HEK293 (cell line): ENCODE measurements around the gene ANO9.

Source experiments
- CTCF ChIA-PET: fragments of 350-600 bp; formaldehyde crosslinking; extraction: SDS; loops from one replicate; lab custom pipeline; 2021; ENCODE audit warnings: antibody characterized with exemption; lab: Yijun Ruan, JAX
- POLR2A ChIA-PET: fragments of 300-600 bp; formaldehyde crosslinking; extraction: SDS; loops from one replicate; lab custom pipeline; 2020; ENCODE audit warnings: antibody characterized with exemption, inconsistent platforms; lab: Yijun Ruan, JAX
- H3K27ac ChIP-seq: fragments of 200-500 bp; sonication (Bioruptor generic); 2 replicates; pipeline ENCODE4 v1.5.1; 2014; ENCODE audit warnings: low read depth, low read length, control low read depth, inconsistent platforms; ENCODE audit errors: extremely low read depth
- H3K36me3 ChIP-seq, 2 experiments: fragments of 200-500 bp in 1 of 2; sonication (Bioruptor generic) in 1 of 2; 1 replicate in 1 of 2; 2 replicates in 1 of 2; pipeline ENCODE4 v1.5.1; 2014 to 2017; ENCODE audit warnings: inconsistent platforms in 2 of 2, low read length in 2 of 2; ENCODE audit not compliant: control insufficient read depth in 2 of 2, insufficient read depth in 1 of 2
- H3K4me1 ChIP-seq: fragments of 200-500 bp; sonication (Bioruptor generic); 2 replicates; pipeline ENCODE4 v1.5.1; 2014; ENCODE audit warnings: mild to moderate bottlenecking, low read length, inconsistent platforms; ENCODE audit not compliant: control insufficient read depth, insufficient read depth
- H3K4me3 ChIP-seq: 2 replicates; pipeline ENCODE4 v1.5.1; 2011; ENCODE audit warnings: low read depth, mild to moderate bottlenecking, control low read depth, low read length, moderate library complexity
- H3K9me3 ChIP-seq: fragments of 200-500 bp; sonication (Bioruptor generic); 2 replicates; pipeline ENCODE4 v1.5.1; 2014; ENCODE audit warnings: low read depth, low read length, inconsistent platforms; ENCODE audit not compliant: control insufficient read depth, insufficient read depth
- AEBP2 ChIP-seq: fragments of 450-650 bp; formaldehyde crosslinking; IDR thresholded peaks from 2 replicates; pipeline ENCODE4 v1.5.1; 2016; ENCODE audit warnings: missing biosample characterization, missing genetic modification characterization, borderline replicate concordance
- RBAK ChIP-seq: fragments of 450-650 bp; formaldehyde crosslinking; IDR thresholded peaks from 2 replicates; pipeline ENCODE4 v1.5.1; 2016; ENCODE audit warnings: missing biosample characterization, missing genetic modification characterization
- SCRT1 ChIP-seq: fragments of 450-650 bp; formaldehyde crosslinking; IDR thresholded peaks from 2 replicates; pipeline ENCODE4 v1.5.1; 2016; ENCODE audit warnings: missing biosample characterization, missing genetic modification characterization, borderline replicate concordance
- TRIM28 ChIP-seq: IDR thresholded peaks from 2 replicates; pipeline ENCODE4 v1.6.1; 2011; ENCODE audit warnings: low read length, control low read depth, borderline replicate concordance
- WT1 ChIP-seq: fragments of 450-650 bp; formaldehyde crosslinking; IDR thresholded peaks from 2 replicates; pipeline ENCODE4 v1.5.1; 2016; ENCODE audit warnings: missing biosample characterization, missing genetic modification characterization
- ZFP41 ChIP-seq: fragments of 450-650 bp; formaldehyde crosslinking; IDR thresholded peaks from 2 replicates; pipeline ENCODE4 v1.5.1; 2016; ENCODE audit warnings: missing biosample characterization, missing genetic modification characterization, borderline replicate concordance
- ZNF2 ChIP-seq: fragments of 450-650 bp; formaldehyde crosslinking; IDR thresholded peaks from 2 replicates; pipeline ENCODE4 v1.5.1; 2016; ENCODE audit warnings: missing biosample characterization, missing genetic modification characterization
- ZNF600 ChIP-seq: fragments of 450-650 bp; formaldehyde crosslinking; IDR thresholded peaks from 2 replicates; pipeline ENCODE4 v1.5.1; 2016; ENCODE audit warnings: missing biosample characterization, missing genetic modification characterization
- ZNF664 ChIP-seq: fragments of 450-650 bp; formaldehyde crosslinking; IDR thresholded peaks from 2 replicates; pipeline ENCODE4 v1.5.1; 2016; ENCODE audit warnings: missing biosample characterization, missing genetic modification characterization
- ZNF776 ChIP-seq: fragments of 450-650 bp; formaldehyde crosslinking; IDR thresholded peaks from 2 replicates; pipeline ENCODE4 v1.5.0; 2017; ENCODE audit warnings: missing biosample characterization, missing genetic modification characterization, borderline replicate concordance
- TF ChIP-seq, protein P1 (sequence below): fragments of 450-650 bp; formaldehyde crosslinking; IDR thresholded peaks from 2 replicates; pipeline ENCODE4 v1.5.1; 2016; ENCODE audit warnings: missing biosample characterization, missing genetic modification characterization
- TF ChIP-seq, protein P2 (sequence below): fragments of 450-650 bp; IDR thresholded peaks from 2 replicates; pipeline ENCODE4 v1.5.1; 2018; ENCODE audit warnings: missing biosample characterization, missing genetic modification characterization
- TF ChIP-seq, protein P3 (sequence below): fragments of 450-650 bp; formaldehyde crosslinking; conservative IDR thresholded peaks from 2 replicates; pipeline ENCODE4 v1.5.1; 2016; ENCODE audit warnings: low read depth, missing biosample characterization, missing genetic modification characterization

The ANO9 gene

GRCh38 chr11:380095-380480 lies 61.7 kb downstream of the ANO9 start (continued):
- no peak for TF ChIP-seq ZNF664 (tag by site-specific recombination)
- TF ChIP-seq, protein P1, sequence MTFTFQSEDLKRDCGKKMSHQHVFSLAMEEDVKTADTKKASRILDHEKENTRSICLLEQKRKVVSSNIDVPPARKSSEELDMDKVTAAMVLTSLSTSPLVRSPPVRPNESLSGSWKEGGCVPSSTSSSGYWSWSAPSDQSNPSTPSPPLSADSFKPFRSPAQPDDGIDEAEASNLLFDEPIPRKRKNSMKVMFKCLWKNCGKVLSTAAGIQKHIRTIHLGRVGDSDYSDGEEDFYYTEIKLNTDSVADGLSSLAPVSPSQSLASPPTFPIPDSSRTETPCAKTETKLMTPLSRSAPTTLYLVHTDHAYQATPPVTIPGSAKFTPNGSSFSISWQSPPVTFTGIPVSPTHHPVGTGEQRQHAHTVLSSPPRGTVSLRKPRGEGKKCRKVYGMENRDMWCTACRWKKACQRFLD, result no peak
- TF ChIP-seq, protein P2, sequence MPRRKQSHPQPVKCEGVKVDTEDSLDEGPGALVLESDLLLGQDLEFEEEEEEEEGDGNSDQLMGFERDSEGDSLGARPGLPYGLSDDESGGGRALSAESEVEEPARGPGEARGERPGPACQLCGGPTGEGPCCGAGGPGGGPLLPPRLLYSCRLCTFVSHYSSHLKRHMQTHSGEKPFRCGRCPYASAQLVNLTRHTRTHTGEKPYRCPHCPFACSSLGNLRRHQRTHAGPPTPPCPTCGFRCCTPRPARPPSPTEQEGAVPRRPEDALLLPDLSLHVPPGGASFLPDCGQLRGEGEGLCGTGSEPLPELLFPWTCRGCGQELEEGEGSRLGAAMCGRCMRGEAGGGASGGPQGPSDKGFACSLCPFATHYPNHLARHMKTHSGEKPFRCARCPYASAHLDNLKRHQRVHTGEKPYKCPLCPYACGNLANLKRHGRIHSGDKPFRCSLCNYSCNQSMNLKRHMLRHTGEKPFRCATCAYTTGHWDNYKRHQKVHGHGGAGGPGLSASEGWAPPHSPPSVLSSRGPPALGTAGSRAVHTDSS, result no peak
- no peak for TF ChIP-seq RBAK (tag by site-specific recombination)

- CTCF ChIA-PET, result no interaction called here
- Histone ChIP-seq H3K36me3 (peaks cover 0 to 55% of the 10 kb centered on the region in 2 experiments; a peak in 1 of 3 replicates), H3K4me1 (no peaks in the 10 kb centered on the region), H3K4me3 (no peak overlapping the region), H3K9me3 (no peaks in the 10 kb centered on the region), H3K27ac (no peak overlapping the region)
- POLR2A ChIA-PET, result no interaction called here
- TF ChIP-seq AEBP2 (tag by site-specific recombination) (no peak), WT1 (no peak), ZNF2 (tag by site-specific recombination) (no peak), TRIM28 (no peak), SCRT1 (tag by site-specific recombination) (no peak), ZFP41 (no peak), ZNF776 (tag by site-specific recombination) (no peak), ZNF600 (tag by site-specific recombination) (no peak), ZNF664 (tag by site-specific recombination) (no peak)
- TF ChIP-seq, protein P3, sequence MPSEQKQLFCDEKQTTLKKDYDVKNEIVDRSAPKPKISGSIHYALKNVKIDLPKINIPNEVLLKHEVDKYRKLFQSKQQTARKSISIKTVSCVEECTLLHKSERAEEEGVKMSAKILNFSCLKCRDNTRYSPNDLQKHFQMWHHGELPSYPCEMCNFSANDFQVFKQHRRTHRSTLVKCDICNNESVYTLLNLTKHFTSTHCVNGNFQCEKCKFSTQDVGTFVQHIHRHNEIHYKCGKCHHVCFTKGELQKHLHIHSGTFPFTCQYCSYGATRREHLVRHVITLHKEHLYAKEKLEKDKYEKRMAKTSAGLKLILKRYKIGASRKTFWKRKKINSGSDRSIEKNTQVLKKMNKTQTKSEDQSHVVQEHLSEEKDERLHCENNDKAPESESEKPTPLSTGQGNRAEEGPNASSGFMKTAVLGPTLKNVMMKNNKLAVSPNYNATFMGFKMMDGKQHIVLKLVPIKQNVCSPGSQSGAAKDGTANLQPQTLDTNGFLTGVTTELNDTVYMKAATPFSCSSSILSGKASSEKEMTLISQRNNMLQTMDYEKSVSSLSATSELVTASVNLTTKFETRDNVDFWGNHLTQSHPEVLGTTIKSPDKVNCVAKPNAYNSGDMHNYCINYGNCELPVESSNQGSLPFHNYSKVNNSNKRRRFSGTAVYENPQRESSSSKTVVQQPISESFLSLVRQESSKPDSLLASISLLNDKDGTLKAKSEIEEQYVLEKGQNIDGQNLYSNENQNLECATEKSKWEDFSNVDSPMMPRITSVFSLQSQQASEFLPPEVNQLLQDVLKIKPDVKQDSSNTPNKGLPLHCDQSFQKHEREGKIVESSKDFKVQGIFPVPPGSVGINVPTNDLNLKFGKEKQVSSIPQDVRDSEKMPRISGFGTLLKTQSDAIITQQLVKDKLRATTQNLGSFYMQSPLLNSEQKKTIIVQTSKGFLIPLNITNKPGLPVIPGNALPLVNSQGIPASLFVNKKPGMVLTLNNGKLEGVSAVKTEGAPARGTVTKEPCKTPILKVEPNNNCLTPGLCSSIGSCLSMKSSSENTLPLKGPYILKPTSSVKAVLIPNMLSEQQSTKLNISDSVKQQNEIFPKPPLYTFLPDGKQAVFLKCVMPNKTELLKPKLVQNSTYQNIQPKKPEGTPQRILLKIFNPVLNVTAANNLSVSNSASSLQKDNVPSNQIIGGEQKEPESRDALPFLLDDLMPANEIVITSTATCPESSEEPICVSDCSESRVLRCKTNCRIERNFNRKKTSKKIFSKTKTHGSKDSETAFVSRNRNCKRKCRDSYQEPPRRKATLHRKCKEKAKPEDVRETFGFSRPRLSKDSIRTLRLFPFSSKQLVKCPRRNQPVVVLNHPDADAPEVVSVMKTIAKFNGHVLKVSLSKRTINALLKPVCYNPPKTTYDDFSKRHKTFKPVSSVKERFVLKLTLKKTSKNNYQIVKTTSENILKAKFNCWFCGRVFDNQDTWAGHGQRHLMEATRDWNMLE, result no peak
These were observed 62.4 kb downstream of the ANO9 start for GRCh38 chr11:379205-380094.
